NCI-H460 (cell line): ENCODE measurements around the gene ACTRT2. TPM values are rescaled to one million over a fixed set of nuclear protein-coding genes. Genes with fewer than 3 reads are reported as not detected.

Source experiments
- DNase-seq: peaks from one replicate; pipeline ENCODE4 v3.0.0-alpha.2; 2016; ENCODE audit warnings: low read depth; ENCODE audit errors: extremely low read depth
- total RNA-seq: library from RNA; depleted of rRNA; stranded (reverse); fragments of >200 nt; shearing (Covaris generic); gene quantifications from 2 replicates; pipeline ENCODE4 v1.2.3, GENCODE V29; 2014

Gene ACTRT2
- total RNA-seq, 1 experiment from 2014 or later: not detected

GRCh38 chr1:2983319-2983705 lies 38.0 kb upstream of the ACTRT2 start:
- no peak for DNase-seq

GRCh38 chr1:2983706-2984398 lies 37.4 kb upstream of the ACTRT2 start:
- no peak for DNase-seq

- DNase-seq: no peak
These were observed 36.7 kb upstream of the ACTRT2 start for GRCh38 chr1:2984399-2985061.

GRCh38 chr1:2985067-2985561 lies 36.2 kb upstream of the ACTRT2 start:
- DNase-seq: no peak

GRCh38 chr1:2985694-2986548 lies 35.3 kb upstream of the ACTRT2 start:
- DNase-seq: no peak

GRCh38 chr1:2986549-2987305 lies 34.5 kb upstream of the ACTRT2 start:
- DNase-seq: no peak

- no peak for DNase-seq
These were observed 33.5 kb upstream of the ACTRT2 start for GRCh38 chr1:2987773-2988172.

- DNase-seq: no peak
These were observed 33.0 kb upstream of the ACTRT2 start for GRCh38 chr1:2988256-2988655.

GRCh38 chr1:2989185-2989584 lies 32.1 kb upstream of the ACTRT2 start:
- DNase-seq: no peak

GRCh38 chr1:2989976-2990375 lies 31.3 kb upstream of the ACTRT2 start:
- DNase-seq: no peak

GRCh38 chr1:2990376-2991115 lies 30.7 kb upstream of the ACTRT2 start:
- no peak for DNase-seq

- no peak for DNase-seq
These were observed 29.3 kb upstream of the ACTRT2 start for GRCh38 chr1:2991753-2992495.

- DNase-seq: no peak
These were observed 22.7 kb upstream of the ACTRT2 start for GRCh38 chr1:2998503-2999100.

GRCh38 chr1:2999138-2999537 lies 22.1 kb upstream of the ACTRT2 start:
- DNase-seq: no peak

- DNase-seq: no peak
These were observed 21.7 kb upstream of the ACTRT2 start for GRCh38 chr1:2999571-2999970.

GRCh38 chr1:3000214-3000613 lies 21.1 kb upstream of the ACTRT2 start:
- no peak for DNase-seq

- no peak for DNase-seq
These were observed 20.4 kb upstream of the ACTRT2 start for GRCh38 chr1:3000671-3001470.
